ENCODE data around the gene GSTCD. TPM values are rescaled to one million over a fixed set of nuclear protein-coding genes. Genes with fewer than 3 reads are reported as not detected.

GSTCD gene
- total and polyA plus RNA-seq, 2 donors (not counting 1 experiment from before 2014, with no cell fraction given) = 5.0 to 13.2 TPM

GRCh38 chr4:105679186-105679585 is 29.4 kb upstream of the GSTCD start:
- ATAC-seq (ENCODE audit: low read depth) (no peak), DNase-seq (no peak)
- TF ChIP-seq CTCF (IDR thresholded peaks at IDR 0.05) (no peak), EZH2 (IDR thresholded peaks at IDR 0.05; ENCODE audit: borderline replicate concordance, insufficient read depth, low read depth, low read length, poor library complexity, severe bottlenecking) (no peak)
- no peak overlapping the region for H3K9ac ChIP-seq (ENCODE audit: low read length)
- Mint-ChIP-seq H3K4me1 (no peaks in the 10 kb centered on the region), H3K9me3 (ENCODE audit: insufficient read depth) (no peaks in the 10 kb centered on the region), H3K27me3 (no peaks in the 10 kb centered on the region), H3K4me3 (no peak overlapping the region), H3K27ac (no peak overlapping the region)
- peaks cover 6 to 7% of the 10 kb centered on the region in 2 experiments for H3K36me3 ChIP-seq (replicated peaks in 1 of 2; ENCODE audit: control extremely low read depth in 1 of 2, control insufficient read depth in 1 of 2, extremely low read depth in 1 of 2, insufficient read depth in 2 of 2, low read length in 1 of 2)
- POLR2A ChIA-PET = no interaction called here
- no peak overlapping the region for H3K27ac ChIP-seq (ENCODE audit: low read length in 2 of 2)
- intact Hi-C loops (cut with micrococcal nuclease) = no loop called here
- no peaks in the 10 kb centered on the region for H3K27me3 ChIP-seq (replicated peaks in 1 of 4; ENCODE audit: control extremely low read depth in 1 of 4, control insufficient read depth in 3 of 4, insufficient read depth in 4 of 4, low read length in 3 of 4)
- no peaks in the 10 kb centered on the region for H3K4me1 ChIP-seq (ENCODE audit: control insufficient read depth in 2 of 2, insufficient read depth in 2 of 2, low read length in 2 of 2)
- 100% methylated on average over 1 of the region's 2 CpGs for WGBS (ENCODE audit: insufficient coverage)
- no peak overlapping the region for H3K4me3 ChIP-seq (ENCODE audit: control extremely low read depth in 1 of 5, extremely low read depth in 1 of 5, insufficient read depth in 1 of 5, low read depth in 2 of 5, low read length in 4 of 5)
- no peak overlapping the region for H3K4me2 ChIP-seq (replicated peaks; ENCODE audit: low read depth, low read length, poor library complexity, severe bottlenecking)
- CTCF ChIA-PET = no interaction called here
- no peak overlapping the region for H2AFZ ChIP-seq (ENCODE audit: insufficient read depth, low read depth, low read length, poor library complexity, severe bottlenecking)
- H3K79me2 ChIP-seq (ENCODE audit: control insufficient read depth, insufficient read depth, low read length) = no peaks in the 10 kb centered on the region
- H3K9me3 ChIP-seq (ENCODE audit: control extremely low read depth in 1 of 3, control insufficient read depth in 2 of 3, insufficient read depth in 1 of 3, low read length in 2 of 3) = no peaks in the 10 kb centered on the region
- no peaks in the 10 kb centered on the region for H4K20me1 ChIP-seq (ENCODE audit: control insufficient read depth, insufficient read depth, low read length, poor library complexity, severe bottlenecking)

- Histone ChIP-seq H3K36me3 (replicated peaks in 1 of 2; ENCODE audit: control extremely low read depth in 1 of 2, control insufficient read depth in 1 of 2, extremely low read depth in 1 of 2, insufficient read depth in 2 of 2, low read length in 1 of 2) (peaks cover 6 to 13% of the 10 kb centered on the region in 2 experiments), H3K4me3 (ENCODE audit: control extremely low read depth in 1 of 5, extremely low read depth in 1 of 5, insufficient read depth in 1 of 5, low read depth in 2 of 5, low read length in 4 of 5) (no peak overlapping the region), H3K27me3 (replicated peaks in 1 of 4; ENCODE audit: control extremely low read depth in 1 of 4, control insufficient read depth in 3 of 4, insufficient read depth in 4 of 4, low read length in 3 of 4) (no peaks in the 10 kb centered on the region), H3K4me1 (ENCODE audit: control insufficient read depth in 2 of 2, insufficient read depth in 2 of 2, low read length in 2 of 2) (no peaks in the 10 kb centered on the region), H3K9me3 (ENCODE audit: control extremely low read depth in 1 of 3, control insufficient read depth in 2 of 3, insufficient read depth in 1 of 3, low read length in 2 of 3) (no peaks in the 10 kb centered on the region), H3K79me2 (ENCODE audit: control insufficient read depth, insufficient read depth, low read length) (no peaks in the 10 kb centered on the region), H3K4me2 (replicated peaks; ENCODE audit: low read depth, low read length, poor library complexity, severe bottlenecking) (no peak overlapping the region), H3K9ac (ENCODE audit: low read length) (no peak overlapping the region), H4K20me1 (ENCODE audit: control insufficient read depth, insufficient read depth, low read length, poor library complexity, severe bottlenecking) (no peaks in the 10 kb centered on the region), H3K27ac (ENCODE audit: low read length in 2 of 2) (no peak overlapping the region), H2AFZ (ENCODE audit: insufficient read depth, low read depth, low read length, poor library complexity, severe bottlenecking) (no peak overlapping the region)
- no peak for TF ChIP-seq EZH2 (IDR thresholded peaks at IDR 0.05; ENCODE audit: borderline replicate concordance, insufficient read depth, low read depth, low read length, poor library complexity, severe bottlenecking)
- no peak for TF ChIP-seq CTCF (IDR thresholded peaks at IDR 0.05)
- DNase-seq (no peak), ATAC-seq (ENCODE audit: low read depth) (no peak)
- POLR2A ChIA-PET = no interaction called here
- intact Hi-C loops (cut with micrococcal nuclease) = no loop called here
- Mint-ChIP-seq H3K4me3 (no peak overlapping the region), H3K4me1 (no peaks in the 10 kb centered on the region), H3K27me3 (no peaks in the 10 kb centered on the region), H3K27ac (no peak overlapping the region), H3K9me3 (ENCODE audit: insufficient read depth) (no peaks in the 10 kb centered on the region)
- CTCF ChIA-PET = no interaction called here
- 100% methylated on average over 1 of the region's 4 CpGs for WGBS (ENCODE audit: insufficient coverage)
Observed at GRCh38 chr4:105683038-105683437, 25.5 kb upstream of the GSTCD start.

All from B cell (primary cell).